ENCODE data around the gene RAC2. TPM values are rescaled to one million over a fixed set of nuclear protein-coding genes. Genes with fewer than 3 reads are reported as not detected.

The RAC2 gene
- total RNA-seq, 5 donors from 2014 or later (not counting 1 experiment from before 2014, with no cell fraction given): 353 to 413 (median 385) TPM

DNA sequence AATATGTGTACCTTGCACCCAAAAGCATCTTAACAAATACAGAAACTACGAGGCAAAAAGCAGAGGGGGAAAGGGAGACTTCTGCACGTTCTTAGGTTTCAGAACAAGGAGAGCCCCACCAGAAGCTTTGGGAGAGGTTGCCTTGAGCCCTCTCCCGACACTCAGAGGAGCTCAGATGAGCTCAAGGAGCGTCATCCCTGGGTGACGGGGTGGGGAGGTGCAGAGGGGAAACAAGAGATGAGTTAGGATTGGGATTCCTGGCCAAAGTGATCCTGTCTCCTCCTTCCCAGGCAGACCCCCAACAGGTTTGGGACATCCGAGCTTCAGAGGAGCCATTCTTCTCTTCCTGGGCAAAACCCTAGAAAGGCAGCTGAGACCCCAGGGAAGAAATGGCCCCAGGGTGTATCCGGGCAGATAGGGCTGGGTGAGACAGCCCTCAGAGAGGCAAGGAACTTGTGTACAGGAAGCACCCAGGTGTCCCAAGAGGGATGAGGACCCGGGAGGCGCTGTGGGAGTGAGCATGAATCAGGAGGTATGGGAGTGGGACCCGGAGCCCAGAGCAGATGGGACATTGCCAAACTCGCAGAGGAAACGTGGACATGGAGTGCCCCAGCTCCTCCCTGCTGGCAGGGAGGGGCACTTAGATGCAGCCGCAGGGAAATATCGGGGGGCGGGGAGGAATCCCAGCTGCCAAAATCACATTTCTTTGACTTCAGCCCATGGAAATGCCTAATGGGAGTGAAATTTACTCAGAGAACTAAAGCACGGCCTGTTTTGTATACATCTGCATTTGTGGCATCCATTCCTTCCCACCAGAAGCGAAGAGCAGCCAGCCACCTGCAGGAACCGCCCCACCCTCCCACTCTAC lies 68.4 kb downstream of the RAC2 start:
- peaks cover 30 to 33% (median 31%) of the 10 kb centered on the region in 3 donors for H3K4me1 Mint-ChIP-seq
- DNase-seq: peak in 1 of 35 experiments; percentile 14

More for the DNA sequence above, 68.4 kb downstream of the RAC2 start:
- H3K27me3 ChIP-seq (replicated peaks in 1 of 2; ENCODE audit: control insufficient read depth in 2 of 2, extremely low read depth in 1 of 2, insufficient read depth in 2 of 2, low read length in 1 of 2): peaks cover 0 to 26% of the 10 kb centered on the region in 2 experiments
- H3K27me3 Mint-ChIP-seq: peaks cover 4 to 6% of the 10 kb centered on the region in 2 donors
- WGBS (ENCODE audit: insufficient coverage): 87% methylated on average over 12 of the region's 18 CpGs
- CTCF ChIA-PET: no interaction called here
- no peaks in the 10 kb centered on the region for H3K9me3 ChIP-seq
- H3K4me3 Mint-ChIP-seq: no peak overlapping the region
- ATAC-seq (replicated peaks in 1 of 4): no peak
- H3K4me3 ChIP-seq (ENCODE audit: control insufficient read depth in 1 of 2, extremely low read depth in 1 of 2, low read length in 1 of 2): no peak overlapping the region
- H3K9me3 Mint-ChIP-seq: no peaks in the 10 kb centered on the region
- peaks cover 6% of the 10 kb centered on the region for H3K36me3 Mint-ChIP-seq
- POLR2A ChIA-PET: no interaction called here
- H3K4me1 ChIP-seq (ENCODE audit: control insufficient read depth in 1 of 2, extremely low read depth in 1 of 2, insufficient read depth in 2 of 2, low read length in 2 of 2): peaks cover 0 to 21% of the 10 kb centered on the region in 2 experiments
- H3K36me3 ChIP-seq (ENCODE audit: control insufficient read depth in 2 of 2, extremely low read depth in 1 of 2, insufficient read depth in 1 of 2, low read length in 1 of 2): no peaks in the 10 kb centered on the region
- no peak overlapping the region for H3K27ac ChIP-seq (ENCODE audit: low read length)
- peak overlapping the region in 1 of 2 donors; percentile 46 for H3K27ac Mint-ChIP-seq

Other genes with a start within 250 kb of the RAC2 start
- gene TST, start 224.8 kb downstream of the RAC2 start, total RNA-seq: 1 to 10 TPM in 3 of 5 donors, under 1 TPM in 2; 0.61 to 2.2 (median 1.0) TPM
- 10 to 100 TPM in 1 of 5 donors, 1 to 10 TPM in 4; 2.4 to 10.7 (median 7.1) TPM for gene MPST, start 224.5 kb downstream of the RAC2 start, total RNA-seq
- gene KCTD17, start 192.5 kb downstream of the RAC2 start, total RNA-seq: 10 to 100 TPM; 24.0 to 36.2 (median 35.1) TPM
- 1 to 10 TPM in 3 of 5 donors, under 1 TPM in 2; 0.40 to 1.3 (median 1.1) TPM for gene TMPRSS6, start 134.6 kb downstream of the RAC2 start, total RNA-seq
- 100 to 1,000 TPM in 2 of 5 donors, 10 to 100 TPM in 3; 53.6 to 118 (median 98.1) TPM for gene IL2RB, start 94.4 kb downstream of the RAC2 start, total RNA-seq
- gene C1QTNF6, start 56.0 kb downstream of the RAC2 start, total RNA-seq: 10 to 100 TPM in 4 of 5 donors, 1 to 10 TPM in 1; 9.0 to 26.4 (median 22.0) TPM
- 1 to 10 TPM; 4.6 to 8.7 (median 5.3) TPM for gene SSTR3, start 31.8 kb downstream of the RAC2 start, total RNA-seq
- gene CYTH4, start 38.2 kb upstream of the RAC2 start, total RNA-seq: 100 to 1,000 TPM; 146 to 181 (median 151) TPM
- under 1 TPM; 0.09 to 0.88 (median 0.70) TPM for gene ELFN2, start 183.2 kb upstream of the RAC2 start, total RNA-seq
- 100 to 1,000 TPM; 153 to 296 (median 268) TPM for gene MFNG, start 242.1 kb upstream of the RAC2 start, total RNA-seq